H1 (cell line): ENCODE measurements around the gene SLC26A1. TPM values are rescaled to one million over a fixed set of nuclear protein-coding genes. Genes with fewer than 3 reads are reported as not detected.

Source experiments
- CTCF ChIA-PET: fragments of 300-600 bp; sonication (Branson Sonifier 250); formaldehyde crosslinking; loops from one replicate; lab custom pipeline; 2021; ENCODE audit not compliant: partially characterized antibody; lab: Charles Lee
- POLR2A ChIA-PET: fragments of 300-600 bp; sonication (Branson Sonifier 250); formaldehyde crosslinking; loops from one replicate; lab custom pipeline; 2021; ENCODE audit warnings: inconsistent platforms; ENCODE audit not compliant: partially characterized antibody; lab: Charles Lee
- DNase-seq, 2 experiments: peaks; one replicate each; pipeline versions ENCODE4 v3.0.0 to v3.0.0-alpha.2; 2010 to 2022; ENCODE audit warnings: low spot score in 2 of 2, low read depth in 1 of 2, mixed read lengths in 1 of 2
- FAIRE-seq: peaks from 2 replicates; lab custom pipeline; 2011; peaks lifted over from hg19 to GRCh38; lab: Jason Lieb, UNC
- H2AFZ ChIP-seq: 2 replicates; pipeline ENCODE4 v1.8.1; 2012; ENCODE audit warnings: low read length, inconsistent platforms
- H2AK5ac ChIP-seq: 2 replicates; pipeline ENCODE4 v1.6.1; 2013; ENCODE audit warnings: low read depth, low read length
- H2BK120ac ChIP-seq: replicated peaks from 2 replicates; pipeline ENCODE3; 2013; ENCODE audit warnings: low read depth, low read length, inconsistent platforms
- H2BK12ac ChIP-seq: 2 replicates; pipeline ENCODE4 v1.6.1; 2013; ENCODE audit warnings: low read depth, low read length
- H2BK15ac ChIP-seq: 2 replicates; pipeline ENCODE4 v1.6.1; 2013; ENCODE audit warnings: low read length
- H2BK20ac ChIP-seq: 2 replicates; pipeline ENCODE4 v1.6.1; 2013; ENCODE audit warnings: low read length
- H2BK5ac ChIP-seq: 2 replicates; pipeline ENCODE4 v1.6.1; 2013; ENCODE audit warnings: low read depth, low read length
- H3K14ac ChIP-seq: 2 replicates; pipeline ENCODE4 v1.6.1; 2013; ENCODE audit warnings: inconsistent platforms; ENCODE audit not compliant: insufficient read length
- H3K18ac ChIP-seq: 2 replicates; pipeline ENCODE4 v1.6.1; 2013; ENCODE audit warnings: low read length; ENCODE audit errors: extremely low read depth
- H3K23ac ChIP-seq: 2 replicates; pipeline ENCODE4 v1.6.1; 2013; ENCODE audit warnings: inconsistent platforms; ENCODE audit not compliant: insufficient read length
- H3K23me2 ChIP-seq: 2 replicates; pipeline ENCODE4 v1.6.1; 2013; ENCODE audit warnings: low read depth, low read length
- H3K27ac ChIP-seq: 2 replicates; pipeline ENCODE4 v1.6.1; 2011; ENCODE audit warnings: low read depth, low read length, inconsistent platforms
- H3K27me3 ChIP-seq, 4 experiments: replicated peaks in 1 of 4; 1 replicate in 1 of 4; 2 replicates in 3 of 4; pipeline versions ENCODE4 v1.6.1 to v1.8.1; 2011 to 2013; ENCODE audit warnings: low read length in 3 of 4, mild to moderate bottlenecking in 3 of 4, inconsistent platforms in 2 of 4, mixed read lengths in 2 of 4, moderate library complexity in 1 of 4; ENCODE audit not compliant: control insufficient read depth in 3 of 4, insufficient read depth in 3 of 4; ENCODE audit errors: extremely low read depth in 1 of 4
- H3K36me3 ChIP-seq, 4 experiments: 2 replicates each; pipeline versions ENCODE4 v1.6.1 to v1.8.1; 2011 to 2013; ENCODE audit warnings: mild to moderate bottlenecking in 4 of 4, low read length in 3 of 4, moderate library complexity in 2 of 4, control low read depth in 1 of 4, inconsistent platforms in 1 of 4; ENCODE audit not compliant: insufficient read depth in 4 of 4, control insufficient read depth in 2 of 4
- H3K4ac ChIP-seq: replicated peaks from 2 replicates; pipeline ENCODE3; 2013; ENCODE audit warnings: low read length, low read depth, mixed read lengths, inconsistent platforms; ENCODE audit not compliant: insufficient read length
- H3K4me1 ChIP-seq, 4 experiments: replicated peaks in 1 of 4; 1 replicate in 1 of 4; 2 replicates in 3 of 4; pipeline versions ENCODE4 v1.6.1 to v1.8.1; 2011 to 2013; ENCODE audit warnings: low read length in 3 of 4, inconsistent platforms in 2 of 4, mixed read lengths in 1 of 4; ENCODE audit not compliant: insufficient read depth in 4 of 4, control insufficient read depth in 3 of 4
- H3K4me2 ChIP-seq, 2 experiments: 2 replicates each; pipeline versions ENCODE4 v1.6.1 to v1.8.1; 2011 to 2013; ENCODE audit warnings: low read depth in 2 of 2, low read length in 2 of 2, control low read depth in 1 of 2, inconsistent platforms in 1 of 2, mild to moderate bottlenecking in 1 of 2; ENCODE audit not compliant: insufficient read depth in 1 of 2
- H3K4me3 ChIP-seq, 4 experiments: fragments of 200-600, 300-600 bp in 1 of 4; sonication (generic), shearing (Covaris generic), sonication (Bioruptor Twin) in 1 of 4; 2 replicates each; pipeline versions ENCODE4 v1.5.1 to v1.8.1; 2011 to 2016; ENCODE audit warnings: low read length in 4 of 4, low read depth in 3 of 4, control low read depth in 2 of 4, inconsistent platforms in 2 of 4, mild to moderate bottlenecking in 2 of 4, mixed read lengths in 1 of 4, moderate library complexity in 1 of 4; ENCODE audit not compliant: insufficient read depth in 2 of 4; ENCODE audit errors: extremely low read depth in 1 of 4
- H3K56ac ChIP-seq: replicated peaks from 2 replicates; pipeline ENCODE3; 2013; ENCODE audit warnings: low read depth, mild to moderate bottlenecking, mixed read lengths, low read length, inconsistent platforms; ENCODE audit not compliant: insufficient read length
- H3K79me1 ChIP-seq: 2 replicates; pipeline ENCODE4 v1.6.1; 2013; ENCODE audit warnings: low read depth, low read length, control low read depth
- H3K79me2 ChIP-seq, 2 experiments: 2 replicates each; pipeline versions ENCODE4 v1.6.1 to v1.8.1; 2012 to 2013; ENCODE audit warnings: low read length in 2 of 2, mild to moderate bottlenecking in 2 of 2, inconsistent platforms in 1 of 2; ENCODE audit not compliant: insufficient read depth in 2 of 2, control insufficient read depth in 1 of 2
- H3K9ac ChIP-seq, 4 experiments: replicated peaks in 1 of 4; 1 replicate in 1 of 4; 2 replicates in 3 of 4; pipeline versions ENCODE4 v1.6.1 to v1.8.1; 2011 to 2013; ENCODE audit warnings: low read depth in 3 of 4, low read length in 3 of 4, control low read depth in 2 of 4, mild to moderate bottlenecking in 2 of 4, moderate library complexity in 2 of 4, inconsistent platforms in 1 of 4; ENCODE audit errors: extremely low read depth in 1 of 4
- H3K9me3 ChIP-seq, 2 experiments: 2 replicates each; pipeline versions ENCODE4 v1.6.1 to v1.8.1; 2012 to 2013; ENCODE audit warnings: mild to moderate bottlenecking in 2 of 2, moderate library complexity in 2 of 2, control low read depth in 1 of 2, inconsistent platforms in 1 of 2, low read depth in 1 of 2, low read length in 1 of 2, mixed read lengths in 1 of 2; ENCODE audit not compliant: insufficient read depth in 2 of 2
- H4K20me1 ChIP-seq, 2 experiments: replicated peaks in 1 of 2; 2 replicates each; pipeline versions ENCODE3 to v1.8.1; 2011 to 2013; ENCODE audit warnings: inconsistent platforms in 2 of 2, low read length in 2 of 2, mild to moderate bottlenecking in 1 of 2; ENCODE audit not compliant: insufficient read depth in 2 of 2, control insufficient read depth in 1 of 2
- H4K5ac ChIP-seq: 2 replicates; pipeline ENCODE4 v1.6.1; 2013; ENCODE audit warnings: low read length, low read depth, mixed read lengths, inconsistent platforms; ENCODE audit not compliant: insufficient read length
- H4K8ac ChIP-seq: 2 replicates; pipeline ENCODE4 v1.8.0; 2013; ENCODE audit warnings: mild to moderate bottlenecking, moderate library complexity, low read length, inconsistent platforms; ENCODE audit not compliant: insufficient read depth; ENCODE audit errors: extremely low read depth
- H4K91ac ChIP-seq: replicated peaks from 2 replicates; pipeline ENCODE3; 2013; ENCODE audit warnings: low read length, mixed read lengths, inconsistent platforms; ENCODE audit not compliant: insufficient read length
- CTCF ChIP-seq, 3 experiments: IDR thresholded peaks; 1 replicate in 2 of 3; 2 replicates in 1 of 3; pipeline versions ENCODE4 v1.5.1 to v1.6.1; 2011; ENCODE audit warnings: low read length in 3 of 3, mild to moderate bottlenecking in 3 of 3, inconsistent platforms in 2 of 3, low read depth in 1 of 3, moderate library complexity in 1 of 3; ENCODE audit not compliant: insufficient read depth in 1 of 3; ENCODE audit errors: control extremely low read depth in 1 of 3
- KDM1A ChIP-seq: fragments of 200-600, 300-600 bp; sonication (generic); IDR thresholded peaks from 2 replicates; pipeline ENCODE4 v1.7.1; 2016; ENCODE audit warnings: mild to moderate bottlenecking, low read length, borderline replicate concordance
- KDM5A ChIP-seq: fragments of 200-600 bp; IDR thresholded peaks from 2 replicates; pipeline ENCODE4 v1.7.1; 2012; ENCODE audit warnings: mild to moderate bottlenecking, low read length, inconsistent platforms, mixed read lengths
- SAP30 ChIP-seq: fragments of 300-600 bp; sonication (generic); IDR thresholded peaks from 2 replicates; pipeline ENCODE4 v1.7.1; 2012; ENCODE audit warnings: low read length, moderate library complexity, mild to moderate bottlenecking, inconsistent platforms; ENCODE audit not compliant: insufficient read depth, insufficient replicate concordance
- SIX5 ChIP-seq: IDR thresholded peaks from 2 replicates; pipeline ENCODE4 v1.6.1; 2011; ENCODE audit warnings: mild to moderate bottlenecking, low read depth, low read length
- SRF ChIP-seq: IDR thresholded peaks from 2 replicates; pipeline ENCODE4 v1.6.1; 2011; ENCODE audit warnings: mild to moderate bottlenecking, low read depth, low read length, moderate library complexity
- YY1 ChIP-seq: IDR thresholded peaks from 2 replicates; pipeline ENCODE4 v1.6.1; 2011; ENCODE audit warnings: low read depth, mild to moderate bottlenecking, low read length
- ZNF274 ChIP-seq: IDR thresholded peaks from 2 replicates; pipeline ENCODE4 v1.7.0; 2012; ENCODE audit warnings: low read length, borderline replicate concordance; ENCODE audit errors: extremely low read depth
- whole genome bisulfite sequencing, 2 experiments: shearing (Covaris generic) in 1 of 2; methylation state at CpG; one replicate each; pipeline versions ENCODE4 v1.1.6 to v1.1.7; 2013 to 2015; ENCODE audit warnings: low lambda C conversion rate in 2 of 2, mixed read lengths in 2 of 2, inconsistent platforms in 1 of 2, low coverage in 1 of 2, missing lambda C conversion rate in 1 of 2; ENCODE audit not compliant: insufficient replicate concordance in 2 of 2, insufficient coverage in 1 of 2, insufficient read length in 1 of 2; ENCODE audit errors: extremely low coverage in 1 of 2, missing lambda C conversion rate in 1 of 2; 5-methylcytosine and 5-hydroxymethylcytosine counted together
- polyA plus RNA-seq, 7 experiments: library from polyadenylated mRNA; depleted of rRNA in 3 of 7; stranded (reverse) in 5 of 7; unstranded in 2 of 7; fragments of >200 nt in 5 of 7; fragments of 200-250 nt in 2 of 7; gene quantifications; 1 replicate in 5 of 7; 2 replicates in 1 of 7; 4 replicates in 1 of 7; pipeline versions ENCODE4 v1.2.1 to v1.2.3, GENCODE V29; 2011 to 2013; ENCODE audit warnings: missing spikeins in 2 of 7, mixed read lengths in 2 of 7
- total RNA-seq: library from RNA; stranded (reverse); fragmentation: NEBNext Ultra II Directional; extraction: Animal tissue kit (Norgen Biotek cat#: 25700); gene quantifications from 2 replicates; pipeline ENCODE4 v1.2.1, GENCODE V29; 2021

The SLC26A1 gene
- total and polyA plus RNA-seq, 2 of the 8 experiments (the other 6 are each of a cell fraction or from before 2014, with no cell fraction given) = 0.11 TPM; not detected in 1

GRCh38 chr4:952881-953573 lies 40.2 kb downstream of the SLC26A1 start:
- no peak overlapping the region for H3K23ac ChIP-seq
- H3K27ac ChIP-seq = no peak overlapping the region
- POLR2A ChIA-PET = no interaction called here
- H2BK20ac ChIP-seq = no peak overlapping the region
- no peak overlapping the region for H2BK5ac ChIP-seq
- H3K79me2 ChIP-seq = no peaks in the 10 kb centered on the region
- H3K27me3 ChIP-seq = peaks cover 0 to 3% (median 0%) of the 10 kb centered on the region in 4 experiments; a peak in 1 of 7 replicates
- no peak for FAIRE-seq
- no peaks in the 10 kb centered on the region for H3K36me3 ChIP-seq
- H3K79me1 ChIP-seq = no peaks in the 10 kb centered on the region
- H2AFZ ChIP-seq = no peak overlapping the region
- 91% methylated on average over 28 of the region's 28 CpGs; no CpG with 5 or more reads in 1 of the 2 experiments for WGBS, 2 experiments
- H2AK5ac ChIP-seq = no peak overlapping the region
- TF ChIP-seq KDM1A = no peak
- TF ChIP-seq SRF = no peak
- no peak for TF ChIP-seq KDM5A
- no peak for TF ChIP-seq CTCF (IDR thresholded peaks at IDR 0.05; ENCODE audit: control extremely low read depth in 1 of 3, insufficient read depth in 1 of 3, low read depth in 1 of 3, low read length in 3 of 3)
- no peak for TF ChIP-seq SAP30
- no peak for TF ChIP-seq ZNF274
- no peak for TF ChIP-seq YY1
- no peak for TF ChIP-seq SIX5
- no peak overlapping the region for H3K18ac ChIP-seq
- no peaks in the 10 kb centered on the region for H3K23me2 ChIP-seq
- no peaks in the 10 kb centered on the region for H3K9me3 ChIP-seq
- no peak overlapping the region for H3K14ac ChIP-seq
- H3K9ac ChIP-seq = no peak overlapping the region
- no peak overlapping the region for H4K5ac ChIP-seq
- H3K56ac ChIP-seq = no peak overlapping the region
- peaks cover 0 to 3% of the 10 kb centered on the region in 2 experiments for H4K20me1 ChIP-seq
- no peak overlapping the region; the same call in 1 of the 2 replicates for H4K8ac ChIP-seq
- H3K4ac ChIP-seq = no peak overlapping the region
- CTCF ChIA-PET = no interaction called here
- H3K4me2 ChIP-seq = no peak overlapping the region
- no peak overlapping the region for H4K91ac ChIP-seq
- DNase-seq = no peak
- H2BK15ac ChIP-seq = no peak overlapping the region
- no peak overlapping the region for H2BK120ac ChIP-seq
- H3K4me1 ChIP-seq = no peaks in the 10 kb centered on the region; a peak in 1 of 7 replicates
- no peak overlapping the region for H2BK12ac ChIP-seq
- H3K4me3 ChIP-seq = no peak overlapping the region
